HG02885 (cell line): ENCODE measurements around the gene IL20RB.
A peak's percentile ranks its signal among the peaks of the same experiment; 100 is the strongest.

Experiments used
- ATAC-seq: cut with Tn5 transposase; IDR thresholded peaks from one replicate; pipeline ENCODE4 v1.9.1; 2021; ENCODE audit warnings: mild to moderate bottlenecking; ENCODE audit not compliant: unreplicated experiment, poor library complexity

Gene IL20RB, protein sequence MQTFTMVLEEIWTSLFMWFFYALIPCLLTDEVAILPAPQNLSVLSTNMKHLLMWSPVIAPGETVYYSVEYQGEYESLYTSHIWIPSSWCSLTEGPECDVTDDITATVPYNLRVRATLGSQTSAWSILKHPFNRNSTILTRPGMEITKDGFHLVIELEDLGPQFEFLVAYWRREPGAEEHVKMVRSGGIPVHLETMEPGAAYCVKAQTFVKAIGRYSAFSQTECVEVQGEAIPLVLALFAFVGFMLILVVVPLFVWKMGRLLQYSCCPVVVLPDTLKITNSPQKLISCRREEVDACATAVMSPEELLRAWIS

DNA sequence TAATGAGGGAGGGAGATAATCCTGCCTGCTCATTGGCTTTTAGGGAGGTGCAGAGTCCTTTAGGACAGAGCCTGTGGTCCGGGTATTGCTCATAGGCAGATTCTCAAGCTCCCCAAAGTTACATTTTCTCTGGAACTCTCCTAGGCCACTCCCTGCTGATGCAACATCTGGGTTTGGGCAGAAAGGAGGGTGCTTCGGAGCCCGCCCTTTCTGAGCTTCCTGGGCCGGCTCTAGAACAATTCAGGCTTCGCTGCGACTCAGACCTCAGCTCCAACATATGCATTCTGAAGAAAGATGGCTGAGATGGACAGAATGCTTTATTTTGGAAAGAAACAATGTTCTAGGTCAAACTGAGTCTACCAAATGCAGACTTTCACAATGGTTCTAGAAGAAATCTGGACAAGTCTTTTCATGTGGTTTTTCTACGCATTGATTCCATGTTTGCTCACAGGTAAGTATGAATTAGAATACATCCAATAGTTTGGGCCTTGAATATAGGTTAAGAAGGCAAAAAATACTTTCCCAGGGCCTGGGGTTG lies at the start of gene IL20RB:
IL20RB (plus strand) TSS at position 233 of the 538 bp plus-strand sequence; CDS start at position 364, 131 bp downstream.
- ATAC-seq: no peak

DNA sequence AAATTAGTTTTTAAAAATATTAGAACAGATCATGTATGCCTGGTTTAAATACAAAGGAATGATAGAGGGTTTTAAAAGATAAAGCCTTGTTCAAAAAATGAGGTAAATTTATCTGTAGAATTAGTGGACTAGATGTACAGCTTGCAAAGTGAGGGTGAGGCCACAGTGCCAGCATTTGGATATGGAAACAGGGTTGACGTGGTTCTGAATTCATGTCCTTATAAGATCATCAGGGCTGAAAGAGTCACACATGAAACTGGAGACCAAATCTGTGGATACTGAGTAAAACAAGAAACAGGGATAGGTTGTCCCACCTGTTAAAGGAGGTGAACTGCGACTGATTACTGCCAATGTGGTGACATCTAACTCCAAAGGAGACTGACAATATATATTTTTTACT lies 49.5 kb upstream of the IL20RB start:
- no peak for ATAC-seq

DNA sequence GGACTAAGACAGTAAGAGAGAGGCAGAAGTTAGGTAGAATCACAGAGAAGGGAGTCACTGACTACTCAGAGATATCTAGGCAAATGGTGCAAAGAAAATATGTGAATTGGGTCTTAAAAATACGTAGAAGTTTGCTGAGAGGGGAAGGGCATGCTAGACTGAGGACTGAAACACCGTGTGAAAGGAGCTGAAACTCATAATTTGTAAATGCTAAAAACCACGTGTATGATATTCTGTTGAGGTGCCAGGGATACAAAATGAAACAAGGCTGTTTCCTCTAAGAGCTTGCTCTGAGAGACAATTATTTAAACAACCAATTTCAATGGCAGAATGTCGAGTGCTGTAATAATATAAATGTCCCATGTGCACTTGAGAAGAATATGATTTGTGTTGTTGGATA lies 48.6 kb upstream of the IL20RB start:
- ATAC-seq: peak; percentile 71

DNA sequence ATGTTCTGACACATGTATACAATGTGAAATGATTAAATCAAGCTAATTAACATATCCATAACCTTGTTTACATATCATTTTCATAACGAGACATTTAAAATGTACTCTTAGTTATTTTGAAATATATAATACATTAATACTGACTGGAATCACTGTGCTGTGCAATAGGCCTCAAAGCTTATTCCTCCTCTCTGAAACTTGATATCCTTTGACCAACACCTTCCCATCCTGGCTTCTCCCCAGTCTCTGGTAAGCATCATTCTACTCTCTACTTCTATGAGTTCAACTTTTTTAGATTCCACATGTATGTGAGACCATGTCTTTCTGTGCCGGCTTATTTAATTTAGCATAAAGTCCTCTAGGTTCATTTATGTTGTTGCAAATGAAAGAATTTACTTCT lies 47.1 kb upstream of the IL20RB start:
- no peak for ATAC-seq

- no peak for ATAC-seq
Observed at GRCh38 chr3:136913168-136913567, 44.6 kb upstream of the IL20RB start.

- no peak for ATAC-seq
Observed at GRCh38 chr3:136914739-136915138, 43.0 kb upstream of the IL20RB start.

GRCh38 chr3:136916223-136916622 lies 41.6 kb upstream of the IL20RB start:
- no peak for ATAC-seq

- no peak for ATAC-seq
Observed at GRCh38 chr3:136919799-136920580, 37.8 kb upstream of the IL20RB start.

DNA sequence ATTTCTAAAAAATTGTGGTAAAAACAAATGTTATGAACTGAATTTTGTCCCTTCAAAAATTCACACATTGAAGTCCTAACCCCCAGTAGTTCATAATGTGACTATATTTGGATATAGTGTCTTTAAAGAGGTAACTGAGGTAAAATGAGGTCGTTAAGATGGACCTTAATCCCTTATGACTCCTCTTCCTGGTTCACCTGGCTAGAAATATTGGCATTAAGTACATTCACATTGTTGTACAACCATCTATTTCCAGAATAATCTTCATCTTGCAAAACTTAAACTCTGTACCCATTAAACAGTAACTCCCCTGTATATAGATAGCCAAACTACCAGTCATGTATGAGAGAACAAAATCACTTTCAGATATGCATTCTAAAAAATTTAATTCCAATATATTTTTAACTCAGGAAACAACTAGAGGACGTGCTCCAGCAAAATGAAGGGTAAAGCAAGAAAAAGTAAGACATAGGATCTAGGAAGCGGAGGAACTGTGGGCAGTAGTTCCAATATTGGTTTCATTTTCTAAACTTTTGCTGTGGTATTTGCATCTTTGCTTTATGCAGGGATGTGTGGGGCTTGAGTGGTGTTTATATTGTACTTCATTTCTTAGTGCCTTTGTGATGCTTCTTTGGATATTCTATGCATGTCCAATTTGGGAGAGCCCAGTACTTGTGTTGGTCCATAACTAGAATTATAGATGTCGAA lies 36.7 kb upstream of the IL20RB start:
- no peak for ATAC-seq

DNA sequence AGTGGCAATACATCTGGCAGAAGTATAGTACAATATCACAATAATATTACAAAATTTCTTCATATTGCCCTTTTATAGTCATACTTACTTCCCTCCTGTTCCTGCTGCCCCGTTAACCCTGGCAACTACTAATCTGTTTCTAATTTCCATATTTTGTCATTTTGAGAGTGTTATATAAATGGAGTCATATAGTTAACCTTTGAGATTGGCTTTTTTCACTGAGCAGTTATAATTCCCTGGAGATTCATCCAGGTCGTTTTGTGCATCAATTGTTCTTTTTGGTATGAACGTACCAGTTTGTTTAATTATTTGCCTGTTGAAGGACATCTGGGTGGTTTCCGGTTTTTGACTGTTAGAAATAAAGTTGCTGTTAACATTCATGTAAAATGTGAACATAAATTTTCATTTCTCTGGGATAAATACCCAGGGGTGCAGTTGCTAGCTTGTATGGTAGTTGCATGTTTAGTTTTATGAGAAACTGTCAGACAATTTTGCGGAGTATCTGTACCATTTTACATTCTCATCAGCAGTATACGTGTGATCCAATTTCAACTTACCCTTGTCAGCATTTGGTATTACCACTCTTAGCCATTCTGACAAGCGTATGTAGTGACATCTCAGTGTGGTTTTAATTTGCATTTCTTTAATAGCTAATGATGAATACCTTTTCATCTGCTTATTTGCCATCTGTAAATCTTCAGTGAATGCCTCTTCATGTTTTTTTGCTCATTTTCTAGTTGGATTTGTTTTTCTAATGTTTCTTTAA lies 32.2 kb upstream of the IL20RB start:
- ATAC-seq: no peak

DNA sequence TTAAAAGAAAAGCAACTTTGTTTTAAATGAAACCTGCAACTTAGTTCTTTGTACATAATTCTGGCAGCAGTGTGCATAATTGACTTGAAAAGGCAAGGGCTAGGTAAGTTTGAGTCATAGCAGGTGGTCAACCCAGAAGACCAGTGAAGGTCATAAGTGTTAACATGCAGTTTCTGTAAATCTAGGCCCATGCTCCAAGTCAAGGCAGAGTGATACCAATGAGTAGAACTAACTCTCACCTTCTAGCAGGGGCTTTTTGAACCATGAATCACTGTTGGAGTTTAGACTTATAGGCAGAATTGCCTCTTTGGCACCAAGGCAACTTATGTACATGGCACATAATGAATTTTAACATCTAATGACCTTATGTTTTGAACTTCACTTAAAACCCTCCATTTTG lies 29.5 kb upstream of the IL20RB start:
- ATAC-seq: no peak

DNA sequence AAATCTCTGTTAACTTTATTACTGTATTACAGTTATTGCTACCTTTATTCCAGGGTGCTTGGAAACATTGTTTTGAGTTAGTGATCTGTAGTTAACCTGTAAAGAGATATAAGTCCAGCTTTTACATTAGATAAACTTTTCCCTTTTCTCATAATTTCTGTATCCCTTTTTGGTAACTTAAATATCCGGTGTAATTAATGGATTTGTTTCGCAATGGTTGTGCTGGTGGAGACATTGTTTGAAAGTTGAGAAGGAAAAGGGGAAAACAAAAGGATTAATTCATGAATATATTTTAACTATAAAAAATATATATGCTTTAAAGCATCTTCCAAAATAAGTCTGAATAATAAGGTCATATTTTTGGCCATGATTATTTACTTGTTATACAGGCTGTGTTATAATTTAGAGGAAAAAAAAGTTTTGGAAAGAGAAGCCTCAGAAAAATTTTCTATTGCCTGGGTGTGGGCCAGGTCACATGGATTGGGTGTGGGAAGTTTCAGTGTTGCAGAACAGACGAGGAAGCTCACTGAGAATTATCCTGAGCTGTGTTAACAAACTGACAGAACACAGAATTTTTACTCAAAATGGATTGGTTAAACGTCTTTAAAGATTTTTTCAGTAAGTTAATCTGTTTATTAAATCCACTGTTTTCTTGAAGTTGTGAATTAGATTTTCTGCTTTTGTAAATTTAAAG lies 27.7 kb upstream of the IL20RB start:
- ATAC-seq: no peak

DNA sequence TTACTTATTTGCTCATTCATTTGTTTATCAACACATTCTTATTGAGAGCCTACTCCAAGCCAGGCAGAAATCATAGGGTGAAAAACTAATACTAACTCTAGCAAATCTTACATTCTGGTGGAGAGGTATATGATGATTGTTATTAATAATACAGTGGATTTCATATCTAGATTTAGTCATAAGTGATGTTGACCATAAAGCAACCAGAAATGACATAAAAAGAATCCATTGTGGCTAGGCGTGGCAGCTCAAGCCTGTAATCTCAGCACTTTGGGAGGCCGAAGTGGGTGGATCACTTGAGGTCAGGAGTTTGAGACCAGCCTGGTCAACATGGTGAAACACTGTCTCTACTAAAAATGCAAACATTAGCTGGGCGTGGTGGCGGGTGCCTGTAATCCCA lies 26.2 kb upstream of the IL20RB start:
- ATAC-seq: no peak

DNA sequence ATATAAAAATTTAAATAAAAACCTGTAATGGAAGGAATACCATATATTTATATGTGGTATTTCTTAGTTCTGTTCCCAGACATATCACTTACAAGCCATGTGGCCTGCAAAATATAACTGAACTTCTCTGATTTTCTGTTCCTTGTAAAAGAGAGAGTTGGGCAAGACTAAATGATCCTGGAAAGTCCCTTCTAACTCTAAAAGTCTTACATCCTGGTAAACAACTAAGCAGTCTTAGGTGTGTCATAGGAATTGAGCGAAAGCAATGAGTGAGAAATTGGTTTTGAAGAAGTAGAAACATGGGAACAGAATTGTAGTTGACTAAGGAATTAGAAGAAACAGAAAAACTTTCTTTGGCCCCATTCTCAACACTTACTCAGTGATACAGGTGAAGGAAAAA lies 25.3 kb upstream of the IL20RB start:
- ATAC-seq: peak; percentile 60

- ATAC-seq: peak; percentile 39
Observed at GRCh38 chr3:136932978-136933772, 24.6 kb upstream of the IL20RB start.

- no peak for ATAC-seq
Observed at GRCh38 chr3:136937175-136937574, 20.6 kb upstream of the IL20RB start.

GRCh38 chr3:136937851-136938250 lies 19.9 kb upstream of the IL20RB start:
- ATAC-seq: no peak

DNA sequence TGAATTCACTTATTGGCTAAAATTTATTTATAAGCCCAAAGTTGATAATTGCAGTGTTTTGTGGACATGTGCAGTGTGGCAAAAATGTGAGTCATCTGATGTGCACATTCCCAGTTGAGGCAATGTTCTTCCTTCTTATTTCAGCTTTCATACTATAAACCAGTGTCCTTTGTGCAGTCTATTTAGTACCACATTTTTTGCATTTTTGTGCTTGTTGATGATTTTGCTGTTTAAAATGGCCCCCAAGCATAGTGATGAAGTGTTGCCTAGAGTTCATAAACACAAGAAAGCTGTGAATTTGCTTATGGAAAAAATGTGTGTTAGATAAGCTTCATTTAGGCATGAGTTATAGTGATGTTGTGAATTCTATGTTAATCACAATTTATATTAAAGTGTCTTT lies 19.4 kb upstream of the IL20RB start:
- ATAC-seq: no peak

GRCh38 chr3:136939489-136939888 lies 18.3 kb upstream of the IL20RB start:
- ATAC-seq: no peak
